ENCODE measurements around the gene GPHN.
A peak's percentile ranks its signal among the peaks of the same experiment; 100 is the strongest.

The GPHN gene

DNA sequence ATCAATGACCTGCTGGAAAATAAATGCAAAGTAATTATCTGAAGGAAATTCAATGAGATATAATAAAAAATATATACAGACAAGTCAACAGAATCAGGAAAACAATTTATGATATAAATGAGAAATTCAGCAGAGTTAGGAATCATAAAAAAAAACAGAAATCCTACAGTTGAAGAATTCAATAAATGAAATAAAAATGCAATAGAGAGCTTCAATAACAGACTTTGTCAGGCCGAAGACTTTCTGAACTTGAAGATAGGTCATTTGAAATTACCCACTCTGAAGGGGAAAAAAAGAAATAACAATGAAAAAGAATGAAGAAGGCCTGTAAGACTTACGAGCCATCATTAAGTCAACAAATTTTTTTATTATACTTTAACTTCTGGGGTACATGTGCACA lies 665.8 kb downstream of the GPHN start:
- no peak for DNase-seq

DNA sequence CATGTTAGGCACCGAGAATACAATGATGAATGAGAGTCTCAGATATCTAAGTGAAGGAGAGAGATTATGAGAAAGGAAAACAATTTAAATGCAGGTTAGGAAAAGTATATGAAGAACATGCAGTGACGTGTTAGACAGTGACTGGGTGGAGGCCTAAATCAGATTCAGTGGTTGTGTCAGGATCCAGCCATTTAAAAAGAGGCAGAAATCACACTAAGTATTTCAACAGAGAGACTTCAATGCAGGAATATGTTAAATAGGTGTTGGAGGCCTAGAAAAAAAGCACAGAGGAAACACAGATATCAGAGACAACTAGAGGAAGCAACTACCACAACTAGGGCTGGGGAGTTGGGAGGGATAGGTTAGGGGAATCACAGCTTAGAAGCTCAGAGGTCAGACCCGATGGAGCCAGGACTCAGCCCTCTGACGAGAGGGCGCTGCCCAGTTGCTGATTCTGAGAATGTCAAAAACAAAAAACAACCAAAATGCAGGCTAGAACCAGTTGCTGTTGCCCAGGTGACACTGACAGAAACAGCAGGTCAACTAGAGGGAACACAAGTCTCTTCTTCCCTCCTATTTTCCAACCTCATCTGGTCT lies 678.3 kb downstream of the GPHN start:
- no peak for DNase-seq

- no peak for DNase-seq
These were observed 679.0 kb downstream of the GPHN start for GRCh38 chr14:67186789-67187584.

- no peak for DNase-seq
These were observed 679.9 kb downstream of the GPHN start for GRCh38 chr14:67187826-67188225.

GRCh38 chr14:67188326-67188725 lies 680.4 kb downstream of the GPHN start:
- no peak for DNase-seq

- DNase-seq = no peak
These were observed 683.9 kb downstream of the GPHN start for GRCh38 chr14:67191768-67192290.

- DNase-seq = peak; percentile 45
These were observed 684.4 kb downstream of the GPHN start for GRCh38 chr14:67192366-67192765.

DNA sequence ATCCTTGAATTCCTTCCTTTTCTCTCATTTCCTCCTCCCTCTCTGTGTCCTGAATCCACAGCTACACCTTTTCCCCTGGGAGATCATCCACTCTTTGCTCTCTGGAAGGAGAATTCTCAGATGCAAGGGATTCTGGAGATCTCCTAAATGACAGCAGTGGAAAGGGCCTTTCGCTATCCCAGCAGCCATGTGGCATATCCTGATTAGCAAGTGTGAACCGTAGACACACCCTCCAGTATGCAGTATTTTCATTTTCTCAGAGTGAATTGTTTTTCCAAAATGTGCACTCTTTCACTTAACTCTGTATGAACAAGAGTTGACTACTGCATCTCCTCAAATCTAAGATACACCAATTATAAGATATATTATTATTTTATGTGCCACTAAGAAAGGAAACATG lies 687.3 kb downstream of the GPHN start:
- DNase-seq = peak; percentile 27

GRCh38 chr14:67199016-67199415 lies 691.1 kb downstream of the GPHN start:
- no peak for DNase-seq

GRCh38 chr14:67207810-67208209 lies 699.9 kb downstream of the GPHN start:
- no peak for DNase-seq

DNA sequence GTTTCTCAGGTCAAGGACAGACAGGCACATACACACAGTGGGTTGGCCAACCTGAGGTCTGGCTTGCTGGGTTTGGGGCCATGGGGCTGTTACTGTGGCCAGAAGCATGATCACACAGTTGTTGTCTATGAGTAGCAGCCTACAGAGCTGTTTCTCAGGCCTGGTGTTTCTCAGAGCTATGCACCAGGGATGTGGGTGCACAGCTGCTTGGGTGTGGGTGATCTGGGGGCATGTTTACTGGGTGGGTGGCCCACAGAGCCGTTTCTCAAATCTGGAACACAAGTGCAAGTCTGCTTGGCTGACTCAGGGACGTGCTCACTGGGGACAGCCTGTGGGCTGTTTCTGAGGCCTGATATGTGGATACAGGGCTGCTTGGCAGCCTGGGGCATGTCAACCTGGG lies 710.2 kb downstream of the GPHN start:
- no peak for DNase-seq

- no peak for DNase-seq
These were observed 713.5 kb downstream of the GPHN start for GRCh38 chr14:67221248-67221981.

DNA sequence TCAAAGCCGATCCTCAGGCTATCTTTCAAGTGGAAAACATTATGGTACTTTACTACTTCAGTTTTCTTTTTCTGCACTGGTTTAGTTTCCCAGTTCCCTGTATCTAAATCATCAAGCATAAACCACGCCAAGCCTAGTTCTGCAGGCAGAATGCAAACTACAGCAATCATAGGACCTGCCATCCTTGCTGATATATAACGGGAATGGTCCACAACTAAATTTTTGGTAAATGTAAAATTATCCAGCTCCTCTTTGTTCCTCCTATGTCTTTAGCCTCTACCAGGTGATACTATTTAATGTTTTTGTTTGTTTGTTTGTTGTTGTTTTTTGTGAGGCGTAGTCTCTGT lies 714.0 kb downstream of the GPHN start:
- DNase-seq = no peak

- no peak for DNase-seq
These were observed 717.6 kb downstream of the GPHN start for GRCh38 chr14:67225523-67225922.

DNA sequence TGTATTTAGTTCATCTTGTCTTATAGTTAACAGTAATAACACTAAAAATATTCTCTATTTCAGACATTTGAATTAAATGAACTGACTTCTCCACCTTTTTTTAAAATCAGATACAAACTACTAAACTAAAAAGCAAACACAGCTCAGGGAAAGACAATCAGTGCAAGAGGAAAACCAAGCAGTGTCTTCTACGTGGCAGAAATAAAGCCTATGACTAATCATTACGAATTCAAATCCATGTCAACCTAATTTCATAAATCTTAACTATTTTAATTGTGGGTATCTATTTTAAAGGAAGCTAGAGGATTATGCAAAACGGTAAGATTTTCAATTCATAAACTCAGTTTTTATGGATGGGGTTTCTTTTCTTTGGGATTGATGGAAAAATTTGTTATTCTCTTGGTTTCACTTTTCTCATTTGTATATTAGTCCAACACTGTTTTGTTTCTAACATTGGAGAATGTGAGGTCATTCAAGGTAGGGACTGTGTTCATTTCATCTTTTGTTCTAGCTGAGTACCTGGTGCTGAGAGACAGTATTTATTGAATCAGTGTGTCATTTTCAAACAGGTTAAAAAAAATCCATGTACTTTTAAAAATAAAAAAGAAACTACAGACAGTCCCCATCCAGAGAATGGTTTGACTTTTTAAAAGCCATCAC lies 720.5 kb downstream of the GPHN start:
- DNase-seq = no peak
